Measurements from ENCODE around the gene NEK10. TPM values are rescaled to one million over a fixed set of nuclear protein-coding genes. Genes with fewer than 3 reads are reported as not detected.
"Not testable (repeated sequence)": the region's sequence is repeated elsewhere in the genome, so short reads cannot be mapped to it uniquely, and the experiment has no call there.

Gene NEK10, protein sequence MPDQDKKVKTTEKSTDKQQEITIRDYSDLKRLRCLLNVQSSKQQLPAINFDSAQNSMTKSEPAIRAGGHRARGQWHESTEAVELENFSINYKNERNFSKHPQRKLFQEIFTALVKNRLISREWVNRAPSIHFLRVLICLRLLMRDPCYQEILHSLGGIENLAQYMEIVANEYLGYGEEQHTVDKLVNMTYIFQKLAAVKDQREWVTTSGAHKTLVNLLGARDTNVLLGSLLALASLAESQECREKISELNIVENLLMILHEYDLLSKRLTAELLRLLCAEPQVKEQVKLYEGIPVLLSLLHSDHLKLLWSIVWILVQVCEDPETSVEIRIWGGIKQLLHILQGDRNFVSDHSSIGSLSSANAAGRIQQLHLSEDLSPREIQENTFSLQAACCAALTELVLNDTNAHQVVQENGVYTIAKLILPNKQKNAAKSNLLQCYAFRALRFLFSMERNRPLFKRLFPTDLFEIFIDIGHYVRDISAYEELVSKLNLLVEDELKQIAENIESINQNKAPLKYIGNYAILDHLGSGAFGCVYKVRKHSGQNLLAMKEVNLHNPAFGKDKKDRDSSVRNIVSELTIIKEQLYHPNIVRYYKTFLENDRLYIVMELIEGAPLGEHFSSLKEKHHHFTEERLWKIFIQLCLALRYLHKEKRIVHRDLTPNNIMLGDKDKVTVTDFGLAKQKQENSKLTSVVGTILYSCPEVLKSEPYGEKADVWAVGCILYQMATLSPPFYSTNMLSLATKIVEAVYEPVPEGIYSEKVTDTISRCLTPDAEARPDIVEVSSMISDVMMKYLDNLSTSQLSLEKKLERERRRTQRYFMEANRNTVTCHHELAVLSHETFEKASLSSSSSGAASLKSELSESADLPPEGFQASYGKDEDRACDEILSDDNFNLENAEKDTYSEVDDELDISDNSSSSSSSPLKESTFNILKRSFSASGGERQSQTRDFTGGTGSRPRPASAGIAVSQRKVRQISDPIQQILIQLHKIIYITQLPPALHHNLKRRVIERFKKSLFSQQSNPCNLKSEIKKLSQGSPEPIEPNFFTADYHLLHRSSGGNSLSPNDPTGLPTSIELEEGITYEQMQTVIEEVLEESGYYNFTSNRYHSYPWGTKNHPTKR
- total RNA-seq (ENCODE audit: unreplicated experiment): 1.2 TPM
- long read RNA-seq: 0 reads

DNA sequence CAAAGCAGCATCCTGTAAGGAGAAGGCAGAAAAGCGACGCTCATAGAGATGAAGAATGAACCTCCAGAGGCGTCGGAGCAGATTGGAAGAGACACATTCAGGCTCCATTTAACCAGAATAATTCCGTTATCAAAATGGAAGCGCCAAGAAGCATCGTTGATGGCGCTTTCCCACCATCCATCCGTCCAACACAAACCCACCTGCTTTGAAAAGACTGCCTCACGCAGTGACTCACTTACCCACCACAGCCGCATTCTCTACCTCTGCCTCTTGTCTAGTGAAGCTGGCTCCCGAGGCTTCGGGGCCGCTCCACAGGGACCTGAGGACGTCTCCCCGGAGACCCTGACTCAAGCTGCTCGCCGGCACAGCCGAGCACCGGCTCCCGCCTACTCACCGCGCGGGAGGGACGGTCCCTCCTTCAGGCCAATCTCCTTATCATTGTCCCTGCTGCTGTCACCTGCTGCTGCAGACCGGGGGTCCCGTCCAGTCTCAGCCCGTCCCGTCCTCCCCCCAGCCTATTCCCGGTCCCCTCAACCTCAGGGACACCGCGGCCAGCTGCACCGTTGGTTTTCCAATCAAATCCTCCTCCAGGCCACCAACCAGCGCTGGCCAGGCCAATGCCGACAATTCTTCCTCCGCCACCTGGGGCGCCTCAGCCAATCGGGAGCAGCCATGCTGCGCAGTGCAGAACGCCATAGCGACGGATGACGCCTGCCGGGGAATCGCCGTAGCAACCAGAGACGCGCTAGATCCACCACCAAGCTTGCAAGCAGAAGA is at the start of gene NEK10:
Gene NEK10, minus strand, starts transcription at position 553 of the 777 bp plus-strand sequence. CDS start 16,501 bp downstream, outside the sequence.
- DNase-seq (ENCODE audit: low spot score): peak; percentile 95
- TF ChIP-seq, protein P1, sequence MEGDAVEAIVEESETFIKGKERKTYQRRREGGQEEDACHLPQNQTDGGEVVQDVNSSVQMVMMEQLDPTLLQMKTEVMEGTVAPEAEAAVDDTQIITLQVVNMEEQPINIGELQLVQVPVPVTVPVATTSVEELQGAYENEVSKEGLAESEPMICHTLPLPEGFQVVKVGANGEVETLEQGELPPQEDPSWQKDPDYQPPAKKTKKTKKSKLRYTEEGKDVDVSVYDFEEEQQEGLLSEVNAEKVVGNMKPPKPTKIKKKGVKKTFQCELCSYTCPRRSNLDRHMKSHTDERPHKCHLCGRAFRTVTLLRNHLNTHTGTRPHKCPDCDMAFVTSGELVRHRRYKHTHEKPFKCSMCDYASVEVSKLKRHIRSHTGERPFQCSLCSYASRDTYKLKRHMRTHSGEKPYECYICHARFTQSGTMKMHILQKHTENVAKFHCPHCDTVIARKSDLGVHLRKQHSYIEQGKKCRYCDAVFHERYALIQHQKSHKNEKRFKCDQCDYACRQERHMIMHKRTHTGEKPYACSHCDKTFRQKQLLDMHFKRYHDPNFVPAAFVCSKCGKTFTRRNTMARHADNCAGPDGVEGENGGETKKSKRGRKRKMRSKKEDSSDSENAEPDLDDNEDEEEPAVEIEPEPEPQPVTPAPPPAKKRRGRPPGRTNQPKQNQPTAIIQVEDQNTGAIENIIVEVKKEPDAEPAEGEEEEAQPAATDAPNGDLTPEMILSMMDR (IDR thresholded peaks at IDR 0.05; ENCODE audit: unreplicated experiment): no peak
- H3K4me3 Mint-ChIP-seq (ENCODE audit: unreplicated experiment): peak within 1 kb of the TSS; percentile 94
- peaks cover 3% of the 10 kb centered on the region for H3K27me3 Mint-ChIP-seq (ENCODE audit: unreplicated experiment)
- H3K36me3 Mint-ChIP-seq (ENCODE audit: low read depth, unreplicated experiment): no peaks in the 10 kb centered on the region
- no peaks in the 10 kb centered on the region for H3K9me3 Mint-ChIP-seq (ENCODE audit: unreplicated experiment)
- peaks cover 11% of the 10 kb centered on the region for H3K4me1 Mint-ChIP-seq (ENCODE audit: unreplicated experiment)
- H3K27ac Mint-ChIP-seq (ENCODE audit: unreplicated experiment): peak within 1 kb of the TSS; percentile 42

DNA sequence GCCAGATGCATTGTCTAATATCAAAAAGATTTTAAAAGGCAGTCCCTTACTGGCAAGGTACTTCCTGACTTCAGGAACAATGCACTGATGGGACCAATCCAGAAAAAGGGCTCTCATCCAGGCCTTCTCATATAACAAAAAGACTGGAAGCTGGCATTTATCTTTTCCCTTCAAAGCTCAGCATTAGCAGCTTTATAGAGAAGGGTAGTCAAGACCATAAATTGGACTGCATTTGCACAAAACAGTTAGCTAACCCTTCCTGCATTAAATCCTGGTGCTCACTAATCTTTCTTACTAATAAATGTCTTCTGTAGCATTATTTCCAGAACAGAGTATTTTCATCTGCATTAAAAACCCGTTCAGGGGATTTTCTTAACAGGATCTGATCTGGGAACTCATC is 46.0 kb upstream of the NEK10 start:
- Mint-ChIP-seq H3K27ac (ENCODE audit: unreplicated experiment) (no peak overlapping the region), H3K4me1 (ENCODE audit: unreplicated experiment) (no peaks in the 10 kb centered on the region), H3K4me3 (ENCODE audit: unreplicated experiment) (no peak overlapping the region), H3K36me3 (ENCODE audit: low read depth, unreplicated experiment) (peaks cover 8% of the 10 kb centered on the region), H3K9me3 (ENCODE audit: unreplicated experiment) (no peaks in the 10 kb centered on the region), H3K27me3 (ENCODE audit: unreplicated experiment) (no peaks in the 10 kb centered on the region)
- DNase-seq (ENCODE audit: low spot score): no peak
- TF ChIP-seq, protein P1 (IDR thresholded peaks at IDR 0.05; ENCODE audit: unreplicated experiment): no peak

DNA sequence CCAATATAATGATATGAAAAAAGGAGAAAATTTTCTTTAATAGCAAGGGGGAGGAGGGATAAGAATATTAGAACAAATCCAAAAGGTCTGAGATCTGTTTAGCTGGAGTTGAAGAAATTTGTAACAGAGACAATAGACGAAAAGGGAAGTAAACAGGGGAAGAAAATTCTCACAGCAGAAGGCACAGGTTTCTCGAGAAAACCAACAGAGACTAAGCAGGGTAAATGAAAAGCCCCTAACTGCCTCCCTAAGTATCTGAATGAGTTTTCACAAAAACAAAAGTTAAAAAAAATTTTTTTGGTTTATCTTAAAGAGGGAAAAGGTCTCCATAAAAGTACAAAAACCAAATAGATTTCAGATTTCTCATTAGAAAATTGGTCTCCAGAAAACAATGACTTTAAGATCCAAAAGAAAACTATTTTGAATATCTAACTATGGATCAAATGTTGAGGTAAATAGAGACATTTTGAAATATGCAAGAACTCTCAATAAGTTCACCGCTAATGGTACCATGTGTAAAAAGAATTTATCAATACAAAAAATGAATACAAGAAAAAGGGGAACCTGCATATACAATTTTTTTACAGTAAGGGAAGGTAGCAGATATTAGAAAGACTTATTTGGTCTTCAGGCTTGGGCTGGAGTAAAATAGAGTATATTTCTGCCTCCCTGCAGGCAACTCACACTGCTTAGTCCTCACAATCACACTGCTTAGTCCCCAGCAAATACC is 23.9 kb upstream of the NEK10 start:
- Mint-ChIP-seq H3K27me3 (ENCODE audit: unreplicated experiment) (no peaks in the 10 kb centered on the region), H3K4me1 (ENCODE audit: unreplicated experiment) (peaks cover 5% of the 10 kb centered on the region), H3K36me3 (ENCODE audit: low read depth, unreplicated experiment) (no peaks in the 10 kb centered on the region), H3K27ac (ENCODE audit: unreplicated experiment) (peak overlapping the region; percentile 64), H3K4me3 (ENCODE audit: unreplicated experiment) (no peak overlapping the region), H3K9me3 (ENCODE audit: unreplicated experiment) (no peaks in the 10 kb centered on the region)
- DNase-seq (ENCODE audit: low spot score): no peak
- TF ChIP-seq, protein P1 (IDR thresholded peaks at IDR 0.05; ENCODE audit: unreplicated experiment): no peak

DNA sequence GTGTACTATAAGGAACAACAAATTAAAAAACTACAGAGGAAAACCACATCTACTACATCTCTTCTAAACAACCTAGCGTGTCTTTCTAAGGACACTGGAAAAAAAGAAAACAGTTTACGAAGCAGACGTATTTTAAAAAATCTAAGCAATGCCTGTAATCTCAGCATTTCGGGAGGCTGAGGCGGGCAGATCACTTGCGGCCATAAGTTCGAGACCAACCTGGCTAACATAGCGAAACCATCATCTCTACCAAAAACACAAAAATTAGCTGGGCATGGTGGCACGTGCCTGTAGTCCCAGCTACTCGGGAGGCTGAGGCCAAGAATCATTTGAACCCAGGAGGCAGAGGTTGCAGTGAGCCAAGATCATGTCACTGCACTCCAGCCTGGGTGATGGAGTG is 23.2 kb upstream of the NEK10 start:
- H3K27ac Mint-ChIP-seq (ENCODE audit: unreplicated experiment); H3K4me3 Mint-ChIP-seq (ENCODE audit: unreplicated experiment); H3K4me1 Mint-ChIP-seq (ENCODE audit: unreplicated experiment); H3K27me3 Mint-ChIP-seq (ENCODE audit: unreplicated experiment); H3K36me3 Mint-ChIP-seq (ENCODE audit: low read depth, unreplicated experiment); H3K9me3 Mint-ChIP-seq (ENCODE audit: unreplicated experiment); DNase-seq (ENCODE audit: low spot score): not testable (repeated sequence)

Data from endothelial cell (in vitro differentiated cells).